ENCODE data around the gene ACTL7B. TPM values are rescaled to one million over a fixed set of nuclear protein-coding genes. Genes with fewer than 3 reads are reported as not detected.

Gene ACTL7B
- polyA plus RNA-seq, 1 of the 3 experiments (the other 2 are of a cell fraction) = 0.07 TPM

DNA sequence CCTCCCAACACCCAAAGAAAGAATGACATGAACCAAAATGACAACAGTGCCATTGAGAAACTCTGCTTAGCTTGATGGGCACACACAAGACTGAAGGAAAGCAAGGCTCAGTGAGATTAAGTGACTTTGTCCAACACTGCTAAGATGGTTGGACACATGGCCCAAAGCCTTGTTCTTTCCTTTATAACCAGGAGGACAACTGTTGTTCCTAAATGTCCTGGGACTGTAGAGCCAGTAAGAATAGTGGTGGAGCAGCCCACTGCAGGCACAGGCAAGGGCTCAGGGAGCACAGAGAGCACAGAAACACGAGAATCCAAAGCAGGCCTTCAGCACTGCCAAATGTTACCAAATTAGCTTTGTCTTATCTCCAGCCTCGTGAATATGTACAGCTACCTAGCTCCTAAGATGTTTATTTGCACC, 10.2 kb upstream of the ACTL7B start:
- TF ChIP-seq MXI1 (IDR thresholded peaks at IDR 0.05; ENCODE audit: low read depth, low read length) (no peak), RFX5 (IDR thresholded peaks at IDR 0.05; ENCODE audit: low read length) (no peak), SIN3A (IDR thresholded peaks at IDR 0.05; ENCODE audit: borderline replicate concordance, low read depth, low read length) (no peak), NFIC (IDR thresholded peaks at IDR 0.05; ENCODE audit: borderline replicate concordance) (no peak), FOXJ3 (CRISPR knock-in tag; IDR thresholded peaks at IDR 0.05) (no peak)
- Histone ChIP-seq H2AFZ (ENCODE audit: low read depth) (no peak overlapping the region), H3K4me1 (ENCODE audit: control insufficient read depth in 1 of 2, insufficient read depth in 2 of 2, low read depth in 1 of 2, low read length in 1 of 2) (no peaks in the 10 kb centered on the region), H3K9ac (no peak overlapping the region), H3K4me3 (ENCODE audit: low read depth in 2 of 2, low read length in 1 of 2) (no peak overlapping the region), H3K9me3 (no peaks in the 10 kb centered on the region), H3K27ac (ENCODE audit: low read depth in 2 of 2, low read length in 1 of 2) (no peak overlapping the region), H3K4me2 (no peak overlapping the region), H4K20me1 (ENCODE audit: insufficient read depth) (no peaks in the 10 kb centered on the region), H3K27me3 (ENCODE audit: insufficient read depth) (no peaks in the 10 kb centered on the region), H3K79me2 (ENCODE audit: insufficient read depth) (no peaks in the 10 kb centered on the region), H3K9me2 (no peaks in the 10 kb centered on the region), H3F3A (replicated peaks; ENCODE audit: insufficient read depth) (no peaks in the 10 kb centered on the region), H3K36me3 (replicated peaks in 1 of 2; ENCODE audit: control insufficient read depth in 1 of 2, insufficient read depth in 2 of 2, low read length in 1 of 2) (peaks cover 7 to 30% of the 10 kb centered on the region in 2 experiments)
- POLR2A ChIA-PET = no interaction called here
- DNase-seq = no peak
- CTCF ChIA-PET = interaction anchor here (1.2 kb wide), 1 partner anchor 18 kb away, joined by 3 read pairs; no protein-coding TSS in a partner anchor
- 76% methylated on average over 2 of the region's 2 CpGs for WGBS (ENCODE audit: low lambda C conversion rate)

DNA sequence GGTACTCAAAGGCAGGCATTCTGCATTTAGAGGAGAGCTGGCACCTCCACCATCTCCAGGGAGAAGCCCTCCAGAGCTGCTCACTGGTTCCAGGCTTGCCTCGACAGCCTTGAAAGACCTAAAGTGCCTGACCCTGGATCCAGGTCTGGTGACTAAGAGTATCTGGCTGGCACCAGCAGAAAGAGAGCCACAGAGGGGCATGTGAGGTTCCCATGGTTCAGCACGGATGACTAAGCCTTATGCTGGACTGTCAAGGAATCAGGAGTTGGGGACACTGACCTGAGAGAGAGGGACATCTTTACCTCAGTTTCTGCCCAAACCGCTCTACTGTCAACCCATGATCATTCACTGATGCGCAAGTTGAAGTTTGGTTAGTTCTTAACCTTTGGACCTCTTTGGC, 9.3 kb upstream of the ACTL7B start:
- Histone ChIP-seq H3K79me2 (ENCODE audit: insufficient read depth) (no peaks in the 10 kb centered on the region), H3K9ac (no peak overlapping the region), H3K36me3 (replicated peaks in 1 of 2; ENCODE audit: control insufficient read depth in 1 of 2, insufficient read depth in 2 of 2, low read length in 1 of 2) (peaks cover 0 to 23% of the 10 kb centered on the region in 2 experiments), H3K27ac (ENCODE audit: low read depth in 2 of 2, low read length in 1 of 2) (no peak overlapping the region), H3K9me2 (no peaks in the 10 kb centered on the region), H3K9me3 (no peaks in the 10 kb centered on the region), H3F3A (replicated peaks; ENCODE audit: insufficient read depth) (no peaks in the 10 kb centered on the region), H3K27me3 (ENCODE audit: insufficient read depth) (no peaks in the 10 kb centered on the region), H3K4me3 (ENCODE audit: low read depth in 2 of 2, low read length in 1 of 2) (no peak overlapping the region), H2AFZ (ENCODE audit: low read depth) (no peak overlapping the region), H3K4me1 (ENCODE audit: control insufficient read depth in 1 of 2, insufficient read depth in 2 of 2, low read depth in 1 of 2, low read length in 1 of 2) (no peaks in the 10 kb centered on the region), H3K4me2 (no peak overlapping the region), H4K20me1 (ENCODE audit: insufficient read depth) (no peaks in the 10 kb centered on the region)
- no peak for TF ChIP-seq RXRA (IDR thresholded peaks at IDR 0.05; ENCODE audit: borderline replicate concordance, low read depth)
- no peak for TF ChIP-seq TCF12 (IDR thresholded peaks at IDR 0.05)
- TF ChIP-seq, protein P1, sequence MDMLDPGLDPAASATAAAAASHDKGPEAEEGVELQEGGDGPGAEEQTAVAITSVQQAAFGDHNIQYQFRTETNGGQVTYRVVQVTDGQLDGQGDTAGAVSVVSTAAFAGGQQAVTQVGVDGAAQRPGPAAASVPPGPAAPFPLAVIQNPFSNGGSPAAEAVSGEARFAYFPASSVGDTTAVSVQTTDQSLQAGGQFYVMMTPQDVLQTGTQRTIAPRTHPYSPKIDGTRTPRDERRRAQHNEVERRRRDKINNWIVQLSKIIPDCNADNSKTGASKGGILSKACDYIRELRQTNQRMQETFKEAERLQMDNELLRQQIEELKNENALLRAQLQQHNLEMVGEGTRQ (IDR thresholded peaks at IDR 0.05; ENCODE audit: borderline replicate concordance, low read depth, low read length) = no peak
- TF ChIP-seq, protein P2, sequence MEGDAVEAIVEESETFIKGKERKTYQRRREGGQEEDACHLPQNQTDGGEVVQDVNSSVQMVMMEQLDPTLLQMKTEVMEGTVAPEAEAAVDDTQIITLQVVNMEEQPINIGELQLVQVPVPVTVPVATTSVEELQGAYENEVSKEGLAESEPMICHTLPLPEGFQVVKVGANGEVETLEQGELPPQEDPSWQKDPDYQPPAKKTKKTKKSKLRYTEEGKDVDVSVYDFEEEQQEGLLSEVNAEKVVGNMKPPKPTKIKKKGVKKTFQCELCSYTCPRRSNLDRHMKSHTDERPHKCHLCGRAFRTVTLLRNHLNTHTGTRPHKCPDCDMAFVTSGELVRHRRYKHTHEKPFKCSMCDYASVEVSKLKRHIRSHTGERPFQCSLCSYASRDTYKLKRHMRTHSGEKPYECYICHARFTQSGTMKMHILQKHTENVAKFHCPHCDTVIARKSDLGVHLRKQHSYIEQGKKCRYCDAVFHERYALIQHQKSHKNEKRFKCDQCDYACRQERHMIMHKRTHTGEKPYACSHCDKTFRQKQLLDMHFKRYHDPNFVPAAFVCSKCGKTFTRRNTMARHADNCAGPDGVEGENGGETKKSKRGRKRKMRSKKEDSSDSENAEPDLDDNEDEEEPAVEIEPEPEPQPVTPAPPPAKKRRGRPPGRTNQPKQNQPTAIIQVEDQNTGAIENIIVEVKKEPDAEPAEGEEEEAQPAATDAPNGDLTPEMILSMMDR (IDR thresholded peaks at IDR 0.05) = no peak
- TF ChIP-seq, protein P3, sequence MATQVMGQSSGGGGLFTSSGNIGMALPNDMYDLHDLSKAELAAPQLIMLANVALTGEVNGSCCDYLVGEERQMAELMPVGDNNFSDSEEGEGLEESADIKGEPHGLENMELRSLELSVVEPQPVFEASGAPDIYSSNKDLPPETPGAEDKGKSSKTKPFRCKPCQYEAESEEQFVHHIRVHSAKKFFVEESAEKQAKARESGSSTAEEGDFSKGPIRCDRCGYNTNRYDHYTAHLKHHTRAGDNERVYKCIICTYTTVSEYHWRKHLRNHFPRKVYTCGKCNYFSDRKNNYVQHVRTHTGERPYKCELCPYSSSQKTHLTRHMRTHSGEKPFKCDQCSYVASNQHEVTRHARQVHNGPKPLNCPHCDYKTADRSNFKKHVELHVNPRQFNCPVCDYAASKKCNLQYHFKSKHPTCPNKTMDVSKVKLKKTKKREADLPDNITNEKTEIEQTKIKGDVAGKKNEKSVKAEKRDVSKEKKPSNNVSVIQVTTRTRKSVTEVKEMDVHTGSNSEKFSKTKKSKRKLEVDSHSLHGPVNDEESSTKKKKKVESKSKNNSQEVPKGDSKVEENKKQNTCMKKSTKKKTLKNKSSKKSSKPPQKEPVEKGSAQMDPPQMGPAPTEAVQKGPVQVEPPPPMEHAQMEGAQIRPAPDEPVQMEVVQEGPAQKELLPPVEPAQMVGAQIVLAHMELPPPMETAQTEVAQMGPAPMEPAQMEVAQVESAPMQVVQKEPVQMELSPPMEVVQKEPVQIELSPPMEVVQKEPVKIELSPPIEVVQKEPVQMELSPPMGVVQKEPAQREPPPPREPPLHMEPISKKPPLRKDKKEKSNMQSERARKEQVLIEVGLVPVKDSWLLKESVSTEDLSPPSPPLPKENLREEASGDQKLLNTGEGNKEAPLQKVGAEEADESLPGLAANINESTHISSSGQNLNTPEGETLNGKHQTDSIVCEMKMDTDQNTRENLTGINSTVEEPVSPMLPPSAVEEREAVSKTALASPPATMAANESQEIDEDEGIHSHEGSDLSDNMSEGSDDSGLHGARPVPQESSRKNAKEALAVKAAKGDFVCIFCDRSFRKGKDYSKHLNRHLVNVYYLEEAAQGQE (IDR thresholded peaks at IDR 0.05; ENCODE audit: low read depth, low read length) = no peak
- TF ChIP-seq, protein P4, sequence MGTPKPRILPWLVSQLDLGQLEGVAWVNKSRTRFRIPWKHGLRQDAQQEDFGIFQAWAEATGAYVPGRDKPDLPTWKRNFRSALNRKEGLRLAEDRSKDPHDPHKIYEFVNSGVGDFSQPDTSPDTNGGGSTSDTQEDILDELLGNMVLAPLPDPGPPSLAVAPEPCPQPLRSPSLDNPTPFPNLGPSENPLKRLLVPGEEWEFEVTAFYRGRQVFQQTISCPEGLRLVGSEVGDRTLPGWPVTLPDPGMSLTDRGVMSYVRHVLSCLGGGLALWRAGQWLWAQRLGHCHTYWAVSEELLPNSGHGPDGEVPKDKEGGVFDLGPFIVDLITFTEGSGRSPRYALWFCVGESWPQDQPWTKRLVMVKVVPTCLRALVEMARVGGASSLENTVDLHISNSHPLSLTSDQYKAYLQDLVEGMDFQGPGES (IDR thresholded peaks at IDR 0.05; ENCODE audit: low read depth, low read length) = no peak
- ChIA-PET CTCF (interaction anchor here (1.0 to 1.2 kb wide), 2 partner anchors 9 to 89 kb away, joined by 3 to 5 read pairs; partner anchors contain the start of gene ACTL7B), POLR2A (no interaction called here)
- 96% methylated on average over 4 of the region's 4 CpGs for WGBS (ENCODE audit: low lambda C conversion rate)
- DNase-seq = no peak
